Measurements from ENCODE around the gene MAP3K10. TPM values are rescaled to one million over a fixed set of nuclear protein-coding genes. Genes with fewer than 3 reads are reported as not detected.
A peak's percentile ranks its signal among the peaks of the same experiment; 100 is the strongest.

The MAP3K10 gene
- total and polyA plus RNA-seq, 2 of the 13 experiments (the other 11 are each of a cell fraction or from before 2014, with no cell fraction given): 3.4 to 5.0 TPM

DNA sequence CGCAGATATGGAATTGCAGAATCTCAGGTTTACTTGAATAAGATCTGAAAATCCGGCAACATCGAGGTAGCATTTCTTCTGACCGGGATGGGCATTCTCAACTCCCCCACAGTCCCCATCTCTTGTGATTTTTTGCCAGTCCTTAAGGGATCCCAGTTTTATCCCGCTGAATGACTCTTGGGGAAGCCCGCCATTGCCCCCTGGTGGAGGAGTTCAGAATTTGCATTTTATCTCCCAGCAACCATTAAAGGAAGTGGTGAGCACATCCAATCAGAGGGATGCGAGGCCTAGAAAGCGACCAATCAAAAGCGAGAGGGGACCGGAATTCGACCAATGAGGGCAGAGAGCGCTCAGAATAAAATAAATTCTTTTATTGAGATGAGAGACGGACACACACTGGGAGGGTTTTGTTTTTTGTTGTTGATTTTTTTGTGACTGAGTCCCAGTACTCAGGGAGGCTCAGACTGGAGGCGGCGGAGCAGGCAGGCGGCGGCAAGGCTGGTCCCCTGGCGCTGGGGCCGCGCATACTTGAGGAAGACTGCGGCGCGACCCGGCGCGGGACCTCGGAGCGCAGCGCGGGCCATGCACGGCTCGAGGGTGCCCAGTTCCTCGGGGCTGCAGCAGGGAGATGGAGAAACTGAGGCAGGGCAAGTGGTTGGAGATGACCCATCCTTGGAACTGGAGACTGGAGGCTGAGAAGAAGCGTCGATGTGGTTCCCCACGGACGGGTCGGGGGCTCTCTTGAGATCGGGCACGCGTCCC lies 30.8 kb downstream of the MAP3K10 start (continued):
- TF ChIP-seq RERE (CRISPR knock-in tag; IDR thresholded peaks at IDR 0.05; ENCODE audit: low read depth): no peak
- TF ChIP-seq NFYC (CRISPR knock-in tag; IDR thresholded peaks at IDR 0.05): peak; percentile 96
- TF ChIP-seq MIER3 (CRISPR knock-in tag; IDR thresholded peaks at IDR 0.05; ENCODE audit: borderline replicate concordance): no peak
- TF ChIP-seq TARDBP (CRISPR knock-in tag; IDR thresholded peaks at IDR 0.05): no peak
- no peak for TF ChIP-seq AHR (CRISPR knock-in tag; IDR thresholded peaks at IDR 0.05)
- TF ChIP-seq THAP11 (CRISPR knock-in tag; IDR thresholded peaks at IDR 0.05): 0 out of 2 replicates have a peak, but pooled peaks have one; percentile 43
- TF ChIP-seq, protein P1, sequence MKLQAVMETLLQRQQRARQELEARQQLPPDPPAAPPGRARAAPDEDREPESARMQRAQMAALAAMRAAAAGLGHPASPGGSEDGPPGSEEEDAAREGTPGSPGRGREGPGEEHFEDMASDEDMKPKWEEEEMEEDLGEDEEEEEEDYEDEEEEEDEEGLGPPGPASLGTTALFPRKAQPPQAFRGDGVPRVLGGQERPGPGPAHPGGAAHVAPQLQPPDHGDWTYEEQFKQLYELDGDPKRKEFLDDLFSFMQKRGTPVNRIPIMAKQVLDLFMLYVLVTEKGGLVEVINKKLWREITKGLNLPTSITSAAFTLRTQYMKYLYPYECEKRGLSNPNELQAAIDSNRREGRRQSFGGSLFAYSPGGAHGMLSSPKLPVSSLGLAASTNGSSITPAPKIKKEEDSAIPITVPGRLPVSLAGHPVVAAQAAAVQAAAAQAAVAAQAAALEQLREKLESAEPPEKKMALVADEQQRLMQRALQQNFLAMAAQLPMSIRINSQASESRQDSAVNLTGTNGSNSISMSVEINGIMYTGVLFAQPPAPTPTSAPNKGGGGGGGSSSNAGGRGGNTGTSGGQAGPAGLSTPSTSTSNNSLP (IDR thresholded peaks at IDR 0.05; ENCODE audit: low read depth, low read length): peak; percentile 77
- no peak for TF ChIP-seq ZNF724P (CRISPR knock-in tag; IDR thresholded peaks at IDR 0.05; ENCODE audit: borderline replicate concordance)
- no peak for TF ChIP-seq DNMT3B (CRISPR knock-in tag; conservative IDR thresholded peaks at IDR 0.05)
- no peak for TF ChIP-seq ZNF703 (CRISPR knock-in tag; IDR thresholded peaks at IDR 0.05; ENCODE audit: borderline replicate concordance)
- TF ChIP-seq HMG20A (CRISPR knock-in tag; IDR thresholded peaks at IDR 0.05; ENCODE audit: borderline replicate concordance): no peak
- peak; percentile 22 for TF ChIP-seq SAP130 (CRISPR knock-in tag; IDR thresholded peaks at IDR 0.05; ENCODE audit: low read depth)
- TF ChIP-seq SNAPC5 (CRISPR knock-in tag; IDR thresholded peaks at IDR 0.05; ENCODE audit: borderline replicate concordance): no peak
- 0 out of 2 replicates have a peak, but pooled peaks have one; percentile 13 for TF ChIP-seq ZFP91 (CRISPR knock-in tag; IDR thresholded peaks at IDR 0.05; ENCODE audit: borderline replicate concordance)
- no peak for TF ChIP-seq ZNF180 (CRISPR knock-in tag; IDR thresholded peaks at IDR 0.05; ENCODE audit: borderline replicate concordance, low read depth)
- peak; percentile 60; the same call in 1 of the 2 replicates for TF ChIP-seq ERF (CRISPR knock-in tag; IDR thresholded peaks at IDR 0.05)
- TF ChIP-seq CHD2 (IDR thresholded peaks at IDR 0.05; ENCODE audit: low read depth, low read length): 0 out of 2 replicates have a peak, but pooled peaks have one; percentile 19
- 0 out of 2 replicates have a peak, but pooled peaks have one; percentile 6 for TF ChIP-seq RFX1 (IDR thresholded peaks at IDR 0.05)
- TF ChIP-seq ZMYM4 (CRISPR knock-in tag; IDR thresholded peaks at IDR 0.05): peak; percentile 47
- TF ChIP-seq CSRNP1 (CRISPR knock-in tag; IDR thresholded peaks at IDR 0.05): no peak

Measured in HepG2 (cell line).